Measurements from ENCODE around the gene ERC1. TPM values are rescaled to one million over a fixed set of nuclear protein-coding genes. Genes with fewer than 3 reads are reported as not detected.

The ERC1 gene
- total RNA-seq, 1 experiment from 2014 or later = 40.4 TPM

DNA sequence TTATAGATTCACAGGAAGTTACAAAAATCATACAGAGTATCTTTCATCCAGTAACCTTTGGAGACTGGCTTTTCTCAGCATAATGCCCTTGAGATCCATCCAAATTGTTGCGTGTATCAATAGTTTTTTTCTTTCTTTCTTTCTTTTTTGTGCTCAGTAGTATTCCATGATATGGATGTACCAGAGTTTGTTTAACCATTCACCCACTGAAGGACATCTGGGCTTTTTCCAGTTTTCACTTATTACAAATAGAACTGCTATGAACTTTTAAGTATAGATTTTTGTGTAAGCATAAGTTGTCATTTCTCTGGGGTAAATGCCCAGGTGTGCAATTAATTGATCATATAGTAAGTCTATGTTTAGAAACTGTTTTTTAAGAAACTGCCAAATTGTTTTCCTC, 524.0 kb downstream of the ERC1 start:
- peaks cover 16% of the 10 kb centered on the region for H3K4me1 ChIP-seq (ENCODE audit: control insufficient read depth, insufficient read depth, low read length)
- H3K36me3 ChIP-seq (ENCODE audit: control insufficient read depth, insufficient read depth, low read length) = no peaks in the 10 kb centered on the region
- H3K4me3 ChIP-seq (ENCODE audit: low read depth in 2 of 2, low read length in 2 of 2) = no peak overlapping the region
- in situ Hi-C loops (cut with HindIII; ENCODE audit: low pct_unique_long_range_greater_than_20kb, low sequenced_read_pairs) = no loop called here
- no peaks in the 10 kb centered on the region for H3K9me3 ChIP-seq (ENCODE audit: control insufficient read depth, insufficient read depth, low read depth, low read length)
- TF ChIP-seq CTCF (IDR thresholded peaks at IDR 0.05) = no peak
- TF ChIP-seq TCF7L2 (IDR thresholded peaks at IDR 0.05; ENCODE audit: low read depth, low read length) = no peak
- ATAC-seq (no peak), DNase-seq (ENCODE audit: low read depth, low spot score) (no peak)
- no peaks in the 10 kb centered on the region for H3K27me3 ChIP-seq (ENCODE audit: control insufficient read depth, insufficient read depth, low read length)
- intact Hi-C loops (cut with micrococcal nuclease; ENCODE audit: unreplicated experiment) = no loop called here
- no peak overlapping the region for H3K27ac ChIP-seq (ENCODE audit: low read length)
- ChIA-PET POLR2A (no interaction called here), CTCF (no interaction called here)
- BruUV-seq (replicated peaks) = no TSS peak

DNA sequence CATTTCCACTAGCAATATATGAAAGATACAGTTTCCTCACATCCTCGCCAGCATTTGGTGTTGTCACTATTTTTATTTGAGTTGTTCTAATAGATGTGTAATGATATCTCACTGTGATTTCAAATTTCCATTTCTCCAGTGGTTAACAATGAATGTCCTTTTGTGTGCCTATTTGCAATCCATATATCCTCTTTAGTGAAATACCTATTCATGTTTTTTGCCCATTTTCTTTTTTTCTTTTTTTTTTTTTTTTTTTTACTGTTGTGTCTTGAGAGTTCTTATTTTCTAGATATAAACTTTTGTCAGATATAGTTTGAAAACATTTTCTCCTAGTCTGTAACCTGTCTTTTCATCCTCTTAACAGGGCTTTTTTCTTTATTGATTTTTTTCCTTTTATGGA, 524.4 kb downstream of the ERC1 start:
- Histone ChIP-seq H3K27me3 (ENCODE audit: control insufficient read depth, insufficient read depth, low read length) (no peaks in the 10 kb centered on the region), H3K36me3 (ENCODE audit: control insufficient read depth, insufficient read depth, low read length) (no peaks in the 10 kb centered on the region), H3K27ac (ENCODE audit: low read length) (no peak overlapping the region), H3K4me3 (ENCODE audit: low read depth in 2 of 2, low read length in 2 of 2) (no peak overlapping the region), H3K9me3 (ENCODE audit: control insufficient read depth, insufficient read depth, low read depth, low read length) (no peaks in the 10 kb centered on the region), H3K4me1 (ENCODE audit: control insufficient read depth, insufficient read depth, low read length) (peaks cover 16% of the 10 kb centered on the region)
- TF ChIP-seq, protein P1, sequence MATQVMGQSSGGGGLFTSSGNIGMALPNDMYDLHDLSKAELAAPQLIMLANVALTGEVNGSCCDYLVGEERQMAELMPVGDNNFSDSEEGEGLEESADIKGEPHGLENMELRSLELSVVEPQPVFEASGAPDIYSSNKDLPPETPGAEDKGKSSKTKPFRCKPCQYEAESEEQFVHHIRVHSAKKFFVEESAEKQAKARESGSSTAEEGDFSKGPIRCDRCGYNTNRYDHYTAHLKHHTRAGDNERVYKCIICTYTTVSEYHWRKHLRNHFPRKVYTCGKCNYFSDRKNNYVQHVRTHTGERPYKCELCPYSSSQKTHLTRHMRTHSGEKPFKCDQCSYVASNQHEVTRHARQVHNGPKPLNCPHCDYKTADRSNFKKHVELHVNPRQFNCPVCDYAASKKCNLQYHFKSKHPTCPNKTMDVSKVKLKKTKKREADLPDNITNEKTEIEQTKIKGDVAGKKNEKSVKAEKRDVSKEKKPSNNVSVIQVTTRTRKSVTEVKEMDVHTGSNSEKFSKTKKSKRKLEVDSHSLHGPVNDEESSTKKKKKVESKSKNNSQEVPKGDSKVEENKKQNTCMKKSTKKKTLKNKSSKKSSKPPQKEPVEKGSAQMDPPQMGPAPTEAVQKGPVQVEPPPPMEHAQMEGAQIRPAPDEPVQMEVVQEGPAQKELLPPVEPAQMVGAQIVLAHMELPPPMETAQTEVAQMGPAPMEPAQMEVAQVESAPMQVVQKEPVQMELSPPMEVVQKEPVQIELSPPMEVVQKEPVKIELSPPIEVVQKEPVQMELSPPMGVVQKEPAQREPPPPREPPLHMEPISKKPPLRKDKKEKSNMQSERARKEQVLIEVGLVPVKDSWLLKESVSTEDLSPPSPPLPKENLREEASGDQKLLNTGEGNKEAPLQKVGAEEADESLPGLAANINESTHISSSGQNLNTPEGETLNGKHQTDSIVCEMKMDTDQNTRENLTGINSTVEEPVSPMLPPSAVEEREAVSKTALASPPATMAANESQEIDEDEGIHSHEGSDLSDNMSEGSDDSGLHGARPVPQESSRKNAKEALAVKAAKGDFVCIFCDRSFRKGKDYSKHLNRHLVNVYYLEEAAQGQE (IDR thresholded peaks at IDR 0.05; ENCODE audit: insufficient read depth in 1 of 2, low read depth in 2 of 2, low read length in 1 of 2) = no peak
- TF ChIP-seq POLR2AphosphoS5 (IDR thresholded peaks at IDR 0.05; ENCODE audit: low read depth, low read length) (no peak), TCF7L2 (IDR thresholded peaks at IDR 0.05; ENCODE audit: low read depth, low read length) (no peak), CTCF (IDR thresholded peaks at IDR 0.05) (no peak), SIN3A (IDR thresholded peaks at IDR 0.05; ENCODE audit: borderline replicate concordance, insufficient read depth, low read depth, low read length) (no peak)
- ChIA-PET POLR2A (no interaction called here), CTCF (no interaction called here)
- ATAC-seq (no peak), DNase-seq (ENCODE audit: low read depth, low spot score) (no peak)
- in situ Hi-C loops (cut with HindIII; ENCODE audit: low pct_unique_long_range_greater_than_20kb, low sequenced_read_pairs) = no loop called here
- no TSS peak for BruUV-seq (replicated peaks)
- intact Hi-C loops (cut with micrococcal nuclease; ENCODE audit: unreplicated experiment) = no loop called here

GRCh38 chr12:1517007-1517406, 526.0 kb downstream of the ERC1 start:
- ATAC-seq = peak; percentile 47
- in situ Hi-C loops (cut with HindIII; ENCODE audit: low pct_unique_long_range_greater_than_20kb, low sequenced_read_pairs) = no loop called here
- POLR2A ChIA-PET = no interaction called here

More at GRCh38 chr12:1517007-1517406, 526.0 kb downstream of the ERC1 start:
- BruUV-seq (replicated peaks) = no TSS peak
- no peak for TF ChIP-seq POLR2AphosphoS5 (IDR thresholded peaks at IDR 0.05; ENCODE audit: low read depth, low read length)
- TF ChIP-seq CTCF (IDR thresholded peaks at IDR 0.05) = peak; percentile 60; the same call in 1 of the 2 replicates
- TF ChIP-seq SIN3A (IDR thresholded peaks at IDR 0.05; ENCODE audit: borderline replicate concordance, insufficient read depth, low read depth, low read length) = no peak
- no peak for TF ChIP-seq TCF7L2 (IDR thresholded peaks at IDR 0.05; ENCODE audit: low read depth, low read length)
- Histone ChIP-seq H3K4me3 (ENCODE audit: low read depth in 2 of 2, low read length in 2 of 2) (no peak overlapping the region), H3K27me3 (ENCODE audit: control insufficient read depth, insufficient read depth, low read length) (no peaks in the 10 kb centered on the region), H3K36me3 (ENCODE audit: control insufficient read depth, insufficient read depth, low read length) (no peaks in the 10 kb centered on the region), H3K4me1 (ENCODE audit: control insufficient read depth, insufficient read depth, low read length) (peaks cover 16% of the 10 kb centered on the region), H3K27ac (ENCODE audit: low read length) (no peak overlapping the region), H3K9me3 (ENCODE audit: control insufficient read depth, insufficient read depth, low read depth, low read length) (no peaks in the 10 kb centered on the region)
- DNase-seq (ENCODE audit: low read depth, low spot score) = no peak
- intact Hi-C loops (cut with micrococcal nuclease; ENCODE audit: unreplicated experiment) = no loop called here
- CTCF ChIA-PET = no interaction called here
